ENCODE results near the gene CDH12.
"Not testable (repeated sequence)": the region's sequence is repeated elsewhere in the genome, so short reads cannot be mapped to it uniquely, and the experiment has no call there.

Gene CDH12

GRCh38 chr5:22643356-22643755 lies 209.8 kb downstream of the CDH12 start:
- DNase-seq = no peak

DNA sequence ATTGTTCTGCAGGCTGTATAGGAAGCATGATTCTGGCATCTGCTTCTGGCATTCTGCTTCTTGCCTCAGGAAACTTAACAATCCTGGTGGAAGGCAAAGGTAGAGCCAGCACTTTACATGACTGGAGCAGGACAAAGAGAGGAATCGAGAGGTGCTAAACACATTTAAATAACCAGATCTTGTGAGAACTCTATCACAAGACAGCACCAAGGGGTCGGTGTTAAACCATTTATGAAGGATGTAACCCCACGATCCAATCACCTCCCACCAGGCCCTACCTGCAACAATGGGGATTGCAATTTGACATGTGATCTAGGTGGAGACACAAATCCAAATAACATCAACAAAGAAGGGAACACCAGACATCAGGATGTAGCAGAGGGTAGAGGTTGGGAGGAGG lies 221.5 kb downstream of the CDH12 start:
- no peak for DNase-seq

GRCh38 chr5:22627029-22627428 lies 226.1 kb downstream of the CDH12 start:
- DNase-seq = no peak

GRCh38 chr5:22625451-22625850 lies 227.7 kb downstream of the CDH12 start:
- no peak for DNase-seq

DNA sequence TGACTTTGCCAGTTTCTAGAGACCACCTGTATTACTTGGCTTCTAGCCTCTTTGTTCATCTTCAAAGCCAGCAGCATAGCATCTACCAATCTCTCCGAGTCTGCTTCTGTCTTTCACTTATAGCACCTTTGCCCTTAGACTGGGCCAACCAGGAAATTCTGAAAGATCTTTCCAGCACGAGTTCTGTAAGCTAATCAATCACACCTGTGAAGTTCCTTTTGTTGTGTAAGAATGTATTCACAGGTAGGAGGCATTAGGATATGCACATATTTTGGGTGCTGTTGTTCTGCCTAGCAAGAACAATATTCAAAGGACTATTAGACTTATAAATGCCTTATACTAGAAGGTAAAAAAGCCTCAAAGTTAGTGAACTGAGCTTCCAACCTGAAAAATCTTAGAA lies 232.1 kb downstream of the CDH12 start:
- DNase-seq = no peak

DNA sequence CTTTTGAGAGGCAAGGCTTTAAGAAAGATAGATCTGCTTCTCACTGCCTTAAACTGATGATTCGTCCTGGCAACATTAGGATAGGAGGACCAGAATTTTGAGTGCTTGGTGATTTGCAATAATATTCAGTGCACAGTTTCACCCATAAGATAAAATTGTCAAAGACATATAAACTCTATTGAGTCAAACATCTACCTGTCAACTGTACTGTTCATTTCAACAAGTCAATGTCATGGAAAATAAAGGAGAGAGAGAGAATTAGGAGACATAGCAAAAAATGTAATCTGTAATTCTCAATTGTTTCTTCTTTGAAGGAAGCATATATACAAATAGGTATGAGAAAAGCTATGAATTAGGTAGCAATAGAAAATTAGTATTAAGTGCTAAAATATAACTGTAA lies 237.2 kb downstream of the CDH12 start:
- DNase-seq = no peak

DNA sequence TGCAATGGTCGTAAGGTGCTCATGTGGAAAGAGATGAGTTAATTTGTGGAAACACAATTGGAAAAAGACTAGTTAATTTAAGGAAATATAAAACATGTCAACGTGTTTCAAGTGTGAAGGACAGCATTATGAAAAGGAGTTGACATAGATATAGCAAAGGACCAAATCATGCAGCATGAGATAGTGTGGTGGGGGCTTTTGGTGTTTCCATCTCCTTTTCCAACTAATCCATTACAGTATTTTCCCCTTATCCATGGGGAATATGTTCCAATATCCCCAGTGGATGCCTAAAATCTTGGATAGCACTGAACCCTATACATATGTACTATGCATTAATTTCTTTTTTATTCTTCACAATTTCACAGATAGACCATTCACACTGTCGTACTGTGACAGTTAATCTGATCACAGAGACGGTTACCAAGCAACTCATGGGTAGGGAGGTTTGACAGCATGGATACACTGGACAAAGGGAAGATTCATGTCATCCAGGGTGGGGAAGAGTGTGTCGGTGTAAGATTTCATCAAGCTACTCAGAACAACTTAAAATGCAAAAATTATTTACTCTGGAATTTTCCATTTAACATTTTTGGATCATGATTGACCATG lies 238.6 kb downstream of the CDH12 start:
- DNase-seq = no peak

DNA sequence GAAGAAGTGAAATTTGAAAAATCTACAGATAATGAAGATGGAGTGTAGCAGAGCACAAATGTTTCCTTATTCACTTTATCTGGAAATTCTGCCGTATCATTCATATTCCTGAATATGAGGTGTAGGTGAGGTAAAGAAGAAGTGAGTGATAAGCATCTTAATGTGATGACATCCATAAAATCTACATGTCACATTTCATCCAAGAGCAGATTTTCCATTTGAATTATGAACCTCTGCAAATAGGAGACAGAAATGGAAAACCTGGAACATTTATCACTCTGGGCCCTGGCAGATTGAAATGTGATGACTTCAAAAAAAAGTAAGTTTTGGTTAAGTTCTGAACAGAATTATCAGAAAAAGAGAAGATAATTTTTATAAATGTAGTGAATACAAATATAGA lies 240.2 kb downstream of the CDH12 start:
- no peak for DNase-seq

- DNase-seq = no peak
Measured at GRCh38 chr5:22611327-22611726, 241.8 kb downstream of the CDH12 start.

DNA sequence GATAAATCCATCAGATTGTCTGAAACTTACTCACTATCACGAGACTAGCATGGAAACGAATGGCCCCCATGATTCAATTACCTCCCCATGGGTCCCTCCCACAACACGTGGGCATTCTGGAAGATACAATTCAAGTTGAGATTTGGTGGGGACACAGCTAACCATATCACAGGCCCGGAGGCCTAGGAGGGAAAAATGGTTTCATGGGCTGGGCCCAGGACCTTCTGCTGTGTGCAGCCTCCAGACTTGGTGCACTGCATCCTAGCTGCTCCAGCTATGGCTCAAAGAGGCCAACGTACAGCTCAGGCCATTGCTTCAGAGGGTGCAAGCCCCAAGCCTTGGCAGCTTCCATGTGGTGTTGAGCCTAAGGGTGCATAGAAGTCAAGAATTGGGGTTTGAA lies 245.6 kb downstream of the CDH12 start:
- not testable (repeated sequence) for DNase-seq

DNA sequence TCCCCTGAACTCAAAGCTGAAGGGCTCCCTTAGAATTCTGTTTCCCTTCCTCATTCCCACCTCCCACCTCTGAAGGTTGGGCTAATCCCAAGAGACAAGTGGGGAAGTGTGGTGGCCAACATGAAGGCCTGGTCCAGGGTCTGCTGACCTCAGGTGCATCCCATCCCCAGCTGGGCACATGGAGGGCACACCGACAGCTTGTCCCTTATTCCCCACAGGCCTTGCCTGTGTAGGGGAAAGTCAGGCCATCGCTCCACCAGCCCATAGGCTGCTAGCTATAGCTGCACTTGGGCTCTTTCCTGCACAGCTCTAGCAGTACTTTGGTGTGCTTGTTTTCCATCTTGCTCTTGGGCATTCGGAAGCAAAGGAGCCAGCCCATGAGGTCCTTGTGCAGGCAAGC lies 247.7 kb downstream of the CDH12 start:
- no peak for DNase-seq

DNA sequence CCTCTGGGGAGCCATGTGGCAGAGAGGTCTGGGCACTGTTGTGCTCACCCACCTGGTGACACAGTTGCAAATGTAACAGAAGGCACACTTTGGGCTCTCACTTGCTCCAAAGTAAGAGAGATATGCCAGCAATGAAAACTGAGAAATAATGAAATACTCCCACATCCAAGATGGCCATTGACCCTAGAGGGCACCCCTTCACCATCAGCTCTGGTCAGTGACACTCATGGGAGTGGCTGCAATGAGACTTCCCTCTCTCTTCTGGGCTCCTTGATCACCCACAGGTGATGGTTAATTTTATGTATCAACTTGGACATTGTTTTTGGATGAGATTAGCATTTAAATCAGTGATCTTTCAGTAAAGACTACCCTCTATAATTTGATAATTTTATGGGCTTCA lies 248.4 kb downstream of the CDH12 start:
- no peak for DNase-seq

DNA sequence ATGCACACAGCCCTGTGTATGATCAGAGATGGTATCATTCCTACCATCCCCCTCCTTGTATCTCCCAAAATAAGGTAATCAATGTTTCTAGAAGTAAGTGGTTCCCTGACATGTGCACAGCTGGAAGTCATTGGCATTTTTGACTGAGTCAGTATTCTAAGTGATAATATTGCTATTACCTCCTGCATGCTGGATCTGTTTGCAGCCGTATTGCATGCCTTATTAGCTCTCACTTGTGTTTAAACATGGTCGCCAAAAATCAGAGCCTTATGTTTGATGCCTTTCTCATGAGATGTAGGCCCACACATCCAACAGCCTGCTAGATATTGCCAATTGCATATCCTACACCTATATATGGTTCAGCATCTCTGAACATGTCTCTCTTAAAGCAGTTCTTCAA lies 254.3 kb downstream of the CDH12 start:
- no peak for DNase-seq

DNA sequence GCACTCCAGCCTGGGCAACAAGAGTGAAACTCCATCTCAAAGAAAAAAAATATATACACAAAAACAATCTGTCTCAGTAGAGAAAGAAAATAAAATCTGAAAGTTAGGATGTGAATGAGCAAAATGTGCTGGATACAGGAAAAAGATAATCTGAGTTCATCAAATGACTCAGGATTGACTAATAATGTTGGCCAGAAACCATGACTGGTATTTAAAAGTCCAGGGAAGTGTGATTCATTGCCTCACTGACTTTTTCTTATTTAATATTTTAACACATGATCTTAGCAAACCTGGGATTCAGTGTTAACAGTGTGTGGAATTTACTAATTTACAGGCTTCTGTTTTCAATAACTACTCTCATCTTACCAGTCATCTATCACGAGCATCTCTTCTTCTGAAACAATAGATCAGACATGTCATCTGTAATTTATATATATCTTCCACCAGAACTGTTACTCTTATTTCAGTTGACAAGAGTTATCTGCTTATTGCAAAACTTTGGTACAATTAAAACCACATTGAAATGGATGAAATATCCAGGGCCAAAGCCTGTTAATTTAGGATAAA lies 256.7 kb downstream of the CDH12 start:
- DNase-seq = no peak

DNA sequence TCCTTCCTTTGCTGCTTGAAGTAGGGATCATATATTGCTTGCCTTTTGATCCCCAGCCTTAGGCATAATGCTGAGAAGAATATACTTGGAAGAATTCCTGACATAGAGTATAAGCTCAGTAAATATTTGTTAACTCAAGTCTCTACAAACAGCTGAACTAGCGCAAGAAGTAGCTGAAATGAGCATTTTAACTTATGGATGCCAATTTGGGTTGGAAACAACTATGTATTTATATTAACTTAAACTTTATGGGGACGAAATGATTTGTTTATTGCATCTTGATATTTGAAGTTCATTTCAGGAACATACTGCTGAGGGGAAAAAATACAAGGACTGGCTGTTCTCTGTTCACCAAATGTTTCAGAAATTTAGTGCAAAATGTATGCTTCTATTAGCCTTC lies 258.7 kb downstream of the CDH12 start:
- no peak for DNase-seq

DNA sequence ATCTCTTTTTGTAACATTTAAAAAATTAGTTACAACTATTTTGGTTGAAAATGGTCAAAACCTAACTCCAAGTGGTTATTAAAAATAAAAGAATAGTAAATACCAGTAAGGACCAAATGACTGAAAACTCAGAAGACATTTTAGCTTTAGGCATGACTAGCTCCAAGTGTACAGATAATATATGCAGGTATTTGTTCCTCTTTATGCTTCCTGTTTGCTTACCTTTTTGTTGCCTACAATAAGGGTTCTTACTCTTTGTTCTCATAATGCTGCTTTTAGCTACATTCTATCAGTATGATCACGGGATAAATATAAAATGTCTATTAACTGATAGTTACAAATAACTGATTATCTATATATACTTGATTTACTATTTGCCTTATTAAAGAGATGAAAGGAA lies 259.6 kb downstream of the CDH12 start:
- no peak for DNase-seq

GRCh38 chr5:22591461-22591860 lies 261.7 kb downstream of the CDH12 start:
- DNase-seq = no peak

GRCh38 chr5:22590677-22591268 lies 262.4 kb downstream of the CDH12 start:
- no peak for DNase-seq

DNA sequence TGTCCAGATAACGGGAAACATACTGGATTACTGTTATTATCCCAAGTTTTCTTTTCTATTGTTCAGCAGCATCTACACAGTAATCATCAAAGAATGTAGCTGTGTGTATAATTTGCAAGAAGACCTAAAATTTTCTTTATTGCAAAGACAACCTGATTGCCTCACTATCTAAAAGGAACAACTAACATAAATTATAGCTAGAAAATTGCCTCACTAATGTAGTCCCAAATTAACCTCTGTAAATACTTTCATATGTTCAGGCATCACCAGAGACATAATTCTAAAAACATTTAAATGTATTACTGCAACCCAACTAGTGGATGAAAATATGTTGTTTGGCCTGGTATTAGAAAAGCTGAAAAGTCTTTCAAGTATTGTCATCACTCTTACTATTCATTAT lies 275.4 kb downstream of the CDH12 start:
- no peak for DNase-seq

DNA sequence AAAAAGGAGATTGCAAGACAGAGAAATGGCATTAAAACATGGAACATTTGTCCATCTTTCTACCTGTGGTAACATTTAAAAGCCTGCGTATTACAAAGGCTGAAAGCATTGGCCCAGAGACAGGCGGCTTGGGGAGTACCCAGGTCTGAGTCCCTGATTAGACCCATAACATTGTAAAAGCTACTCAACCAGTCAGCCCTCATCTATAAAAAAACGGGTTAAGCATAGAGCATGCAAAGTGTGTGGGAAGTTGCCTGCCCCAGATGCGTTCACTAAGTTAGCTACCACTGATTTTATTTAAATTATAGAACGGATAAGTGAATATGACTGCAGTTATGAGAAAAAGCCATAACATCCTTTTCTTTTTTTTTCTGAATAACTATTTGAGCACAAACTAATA lies 276.1 kb downstream of the CDH12 start:
- DNase-seq = no peak

- DNase-seq = no peak
Measured at GRCh38 chr5:22572941-22573340, 280.2 kb downstream of the CDH12 start.

- no peak for DNase-seq
Measured at GRCh38 chr5:22567983-22568382, 285.2 kb downstream of the CDH12 start.

- DNase-seq = no peak
Measured at GRCh38 chr5:22560147-22560546, 293.0 kb downstream of the CDH12 start.

DNA sequence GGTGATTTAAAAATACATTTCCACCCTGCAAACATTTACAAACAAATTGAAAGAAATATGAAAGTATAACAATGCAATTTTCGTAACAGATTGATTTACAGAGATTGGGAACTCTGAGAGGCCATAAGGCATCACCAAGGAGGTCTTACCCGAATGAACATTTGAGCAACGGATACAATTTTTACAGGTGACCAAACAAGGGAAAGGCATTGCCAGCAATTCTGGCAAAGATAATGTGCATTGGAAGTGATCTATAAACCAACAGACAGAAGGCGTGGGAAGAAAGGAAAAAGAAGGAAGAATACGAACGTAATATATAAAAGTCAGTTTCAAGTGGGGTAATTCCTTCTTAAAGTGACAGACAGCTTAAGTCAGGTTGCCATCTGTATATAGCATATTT lies 295.9 kb downstream of the CDH12 start:
- no peak for DNase-seq

- no peak for DNase-seq
Measured at GRCh38 chr5:22554475-22554874, 298.7 kb downstream of the CDH12 start.
